HG03520 (cell line): ENCODE results near the gene COL8A2.
"Not testable (repeated sequence)": the region's sequence is repeated elsewhere in the genome, so short reads cannot be mapped to it uniquely, and the experiment has no call there.

ENCODE experiments used
- ATAC-seq: cut with Tn5 transposase; IDR thresholded peaks from one replicate; pipeline ENCODE4 v1.9.1; 2021; ENCODE audit warnings: mild to moderate bottlenecking, moderate library complexity; ENCODE audit not compliant: unreplicated experiment

The COL8A2 gene

GRCh38 chr1:36125129-36125991, at the start of gene COL8A2:
Gene COL8A2, minus strand, starts transcription at chr1:36125222. Its CDS starts 24,980 bp downstream, at chr1:36100242.
- no peak for ATAC-seq

- no peak for ATAC-seq
Observed at GRCh38 chr1:36174713-36175112, 49.7 kb upstream of the COL8A2 start.

DNA sequence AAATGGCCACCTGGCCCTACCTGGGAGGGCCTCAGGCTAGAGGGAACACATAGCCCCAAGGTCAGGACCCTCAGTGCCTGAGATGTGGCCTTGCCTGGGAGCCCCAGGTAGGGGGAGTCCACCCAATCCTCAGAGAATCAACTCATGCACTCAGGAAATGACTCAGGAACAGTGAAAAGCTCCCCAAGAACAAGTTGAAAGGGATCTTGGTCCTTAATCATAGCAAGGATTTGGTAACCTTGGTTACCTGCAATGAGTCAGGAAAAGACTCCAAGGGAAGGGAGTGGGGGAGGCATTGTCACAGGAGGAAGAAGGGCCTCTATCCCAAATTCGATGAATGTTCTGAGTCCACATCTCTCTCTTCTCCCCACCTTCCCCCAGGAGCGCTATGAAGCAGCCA, 48.0 kb upstream of the COL8A2 start:
- ATAC-seq, result no peak

GRCh38 chr1:36172017-36172747, 47.2 kb upstream of the COL8A2 start:
- ATAC-seq, result no peak

DNA sequence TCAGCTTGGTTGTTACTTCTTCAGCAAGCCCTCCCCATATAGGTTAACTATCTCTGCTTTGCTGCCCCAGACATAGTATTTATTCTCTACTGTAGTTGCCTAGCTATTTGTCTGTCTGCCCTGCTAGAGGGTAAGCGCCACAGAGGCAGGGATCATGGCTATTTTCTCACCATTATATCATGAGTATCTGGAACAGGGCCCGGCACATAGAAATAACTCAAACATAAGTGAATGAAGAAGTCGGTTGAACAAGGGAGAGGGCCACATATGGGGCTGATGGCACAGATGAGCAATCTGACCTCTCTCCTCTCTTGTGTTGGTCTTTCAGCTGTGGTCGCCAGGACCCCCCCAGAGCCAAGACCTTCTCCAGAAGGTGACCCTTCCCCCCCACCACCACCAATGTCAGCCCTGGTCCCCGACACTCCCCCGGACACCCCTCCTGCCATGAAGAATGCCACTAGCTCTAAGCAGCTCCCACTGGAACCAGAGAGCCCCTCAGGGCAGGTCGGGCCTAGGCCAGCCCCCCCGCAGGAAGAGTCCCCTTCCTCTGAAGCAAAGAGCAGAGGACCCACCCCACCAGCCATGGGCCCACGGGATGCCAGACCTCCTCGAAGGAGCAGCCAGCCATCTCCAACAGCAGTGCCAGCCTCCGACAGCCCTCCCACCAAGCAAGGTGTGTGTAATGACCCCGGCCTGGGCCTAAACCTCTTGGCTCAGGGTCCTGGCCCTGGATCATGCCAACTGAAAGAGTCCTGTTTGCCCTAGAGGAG, 45.8 kb upstream of the COL8A2 start:
- ATAC-seq, result no peak

- no peak for ATAC-seq
Observed at GRCh38 chr1:36168514-36168913, 43.5 kb upstream of the COL8A2 start.

DNA sequence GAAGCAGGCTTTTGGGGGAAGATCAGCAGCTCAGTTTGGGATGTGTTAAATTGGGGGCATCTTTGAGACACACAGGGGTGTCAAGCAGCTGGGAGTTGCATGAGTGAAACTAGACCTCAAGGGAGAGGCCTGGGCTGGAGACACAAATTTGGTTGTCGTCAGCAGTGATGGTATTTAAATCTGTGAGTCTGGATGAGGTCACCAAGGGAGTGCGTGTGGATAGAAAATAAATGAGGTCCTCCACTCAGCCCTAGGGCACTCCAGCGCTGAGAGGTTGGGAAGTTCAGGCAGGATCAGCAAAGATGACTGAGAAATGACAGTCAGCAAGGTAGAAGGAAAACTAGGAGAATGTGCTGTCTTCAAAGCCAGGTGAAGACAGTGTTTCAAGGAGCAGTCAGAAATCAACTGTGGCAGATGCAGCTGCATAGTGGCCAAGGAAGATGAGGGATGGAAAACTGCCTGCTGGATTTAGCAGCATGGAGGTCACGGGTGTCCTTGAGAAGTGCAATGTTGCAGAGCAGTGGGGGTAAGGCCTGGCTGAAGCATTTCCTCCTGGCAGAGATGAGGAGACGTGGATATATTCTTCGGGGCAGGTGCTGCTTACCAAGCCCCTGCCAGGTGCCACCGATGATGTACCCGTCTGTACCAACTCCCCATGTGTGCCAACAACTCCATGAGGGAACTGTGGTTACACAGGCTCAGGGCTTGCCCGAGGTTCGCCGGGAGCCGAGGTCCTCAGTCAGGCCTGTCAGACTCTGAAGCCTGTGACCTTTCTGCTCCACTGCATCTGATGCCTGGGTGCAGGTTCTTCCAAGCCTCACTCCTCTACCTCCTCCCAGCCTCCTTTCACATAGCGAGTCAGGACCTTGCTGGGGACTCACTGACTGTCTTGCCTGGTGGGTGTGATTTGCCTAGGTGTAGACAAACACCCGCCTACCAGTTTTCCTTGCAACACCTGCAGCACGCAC, 42.2 kb upstream of the COL8A2 start:
- ATAC-seq, result no peak

GRCh38 chr1:36166136-36166535, 41.1 kb upstream of the COL8A2 start:
- ATAC-seq, result no peak

- no peak for ATAC-seq
Observed at GRCh38 chr1:36165145-36165544, 40.1 kb upstream of the COL8A2 start.

- no peak for ATAC-seq
Observed at GRCh38 chr1:36164361-36164760, 39.3 kb upstream of the COL8A2 start.

- no peak for ATAC-seq
Observed at GRCh38 chr1:36163426-36163825, 38.4 kb upstream of the COL8A2 start.

- no peak for ATAC-seq
Observed at GRCh38 chr1:36162680-36163239, 37.7 kb upstream of the COL8A2 start.

DNA sequence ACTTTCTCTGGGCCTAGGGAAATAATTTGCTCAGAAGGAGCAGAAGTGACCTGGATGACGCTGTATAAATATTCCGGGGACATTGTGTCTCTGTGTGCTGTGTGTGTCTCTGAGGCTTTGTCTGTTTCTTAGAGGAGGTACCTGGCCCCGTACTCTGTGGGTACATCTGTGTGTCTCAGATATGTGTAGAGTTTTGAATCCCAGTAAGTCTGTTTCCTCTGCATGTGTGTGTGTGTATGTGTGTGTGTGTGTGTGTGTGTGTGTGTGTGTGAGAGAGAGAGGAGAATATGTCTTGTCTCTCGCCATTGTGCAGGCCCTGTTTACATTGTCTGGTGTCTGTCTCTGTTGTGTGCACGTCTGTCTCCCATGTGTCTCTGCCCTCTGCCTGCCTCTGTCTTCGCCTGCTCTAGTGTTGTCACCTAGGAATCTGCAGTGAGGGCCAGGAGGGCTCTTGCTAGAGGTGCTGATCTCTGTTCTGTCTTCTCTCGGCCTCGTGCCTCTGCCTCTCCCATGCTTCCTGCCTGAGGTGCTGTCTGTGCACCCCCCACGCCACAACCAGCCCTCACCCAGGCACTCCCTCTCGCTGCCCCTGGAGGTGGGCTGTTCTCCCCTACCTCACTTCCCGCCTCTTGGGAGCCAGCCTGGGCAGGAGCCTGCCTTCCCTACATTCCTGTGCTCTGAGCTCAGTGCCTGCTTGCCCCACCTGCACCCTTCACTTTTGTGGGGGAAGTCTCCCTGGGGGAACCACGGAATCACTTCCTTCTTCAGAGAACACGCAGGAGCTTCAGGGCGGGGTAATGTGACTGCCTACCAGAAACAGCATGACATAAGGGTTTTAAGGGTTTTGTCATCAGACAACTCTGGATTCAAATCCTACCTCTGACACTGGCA, 36.9 kb upstream of the COL8A2 start:
- no peak for ATAC-seq

- no peak for ATAC-seq
Observed at GRCh38 chr1:36160949-36161485, 36.0 kb upstream of the COL8A2 start.

GRCh38 chr1:36160388-36160948, 35.4 kb upstream of the COL8A2 start:
- ATAC-seq, result no peak

- ATAC-seq, result no peak
Observed at GRCh38 chr1:36159614-36160387, 34.8 kb upstream of the COL8A2 start.

GRCh38 chr1:36158827-36159252, 33.8 kb upstream of the COL8A2 start:
- ATAC-seq, result not testable (repeated sequence)
